CD1c-positive myeloid dendritic cell (primary cell): ENCODE results near the gene FCHSD2.
A peak's percentile ranks its signal among the peaks of the same experiment; 100 is the strongest.
"Not testable (repeated sequence)": the region's sequence is repeated elsewhere in the genome, so short reads cannot be mapped to it uniquely, and the experiment has no call there.

ENCODE experiments used
- DNase-seq: peaks from one replicate; pipeline ENCODE4 v3.0.0-alpha.2; 2016; ENCODE audit errors: extremely low spot score

Gene FCHSD2

DNA sequence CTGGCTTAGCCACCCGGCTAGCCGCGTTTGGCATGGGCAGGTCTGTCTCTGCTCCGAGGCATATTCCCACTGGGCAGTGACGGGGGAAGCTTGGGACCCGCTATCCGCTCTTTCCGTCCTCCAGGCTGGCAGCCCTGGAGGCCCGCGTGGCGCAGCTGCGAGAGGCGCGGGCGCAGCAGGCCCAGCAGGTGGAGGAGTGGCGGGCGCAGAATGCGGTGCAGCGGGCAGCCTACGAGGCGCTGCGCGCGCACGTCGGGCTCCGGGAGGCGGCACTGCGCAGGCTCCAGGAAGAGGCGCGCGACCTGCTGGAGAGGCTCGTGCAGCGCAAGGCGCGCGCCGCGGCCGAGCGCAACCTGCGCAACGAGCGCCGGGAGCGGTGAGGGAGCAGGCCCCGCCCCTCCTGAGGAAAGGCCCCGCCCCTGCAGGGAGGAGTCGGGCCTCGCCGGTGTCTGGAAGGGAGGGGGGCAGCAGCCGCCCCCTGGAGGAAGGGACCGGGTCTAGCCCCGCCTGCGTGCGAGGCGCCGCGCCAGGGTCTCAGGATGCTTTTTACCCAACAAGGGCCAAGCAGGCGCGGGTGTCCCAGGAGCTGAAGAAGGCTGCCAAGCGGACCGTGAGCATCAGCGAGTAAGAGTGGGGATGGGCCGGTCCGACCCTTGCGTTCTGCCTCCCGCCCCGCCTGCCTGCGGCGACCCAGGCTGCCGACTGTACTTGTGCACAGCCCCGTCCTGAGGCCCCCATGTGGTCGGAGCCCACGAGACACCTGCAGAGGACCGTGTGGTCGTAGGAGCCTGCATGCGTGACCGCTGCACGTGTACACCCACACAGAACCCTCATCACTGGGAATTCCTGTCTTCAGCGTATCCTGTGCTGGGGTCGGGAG, 320.0 kb downstream of the FCHSD2 start:
- DNase-seq, result peak; percentile 68

DNA sequence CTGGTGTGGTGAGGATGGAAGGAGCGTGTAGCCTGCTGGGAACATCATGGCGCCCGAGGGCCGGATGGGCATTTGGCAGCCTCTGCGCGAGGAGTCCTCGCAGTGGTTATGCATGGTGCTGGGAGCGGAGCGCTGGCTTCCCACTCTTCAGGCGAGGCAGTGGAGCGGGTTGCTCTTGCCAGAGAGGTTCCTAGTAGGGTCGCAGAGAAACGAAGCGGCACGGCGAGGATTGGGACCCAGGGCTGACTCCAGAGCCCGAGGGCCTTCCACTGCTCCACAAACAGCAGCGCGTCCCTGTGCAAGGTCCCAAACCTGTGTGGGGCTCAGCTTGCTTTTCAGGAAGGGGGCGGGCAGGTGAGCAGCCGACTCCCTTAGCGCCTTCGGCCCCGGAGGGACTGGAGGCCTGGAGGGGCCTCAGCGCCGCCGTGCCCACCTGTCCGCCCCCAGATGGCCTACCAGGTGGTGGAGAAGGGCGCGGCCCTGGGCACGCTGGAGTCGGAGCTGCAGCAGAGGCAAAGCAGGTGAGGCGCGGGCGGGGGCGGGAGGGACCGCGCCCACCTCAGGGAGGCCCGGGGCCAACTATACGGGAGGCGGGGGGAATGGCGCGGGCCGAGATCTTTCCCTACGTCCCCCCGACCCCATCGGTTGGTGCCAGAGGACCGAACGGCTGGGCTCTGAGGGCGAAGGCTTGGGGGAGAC, 320.7 kb downstream of the FCHSD2 start:
- DNase-seq, result no peak

DNA sequence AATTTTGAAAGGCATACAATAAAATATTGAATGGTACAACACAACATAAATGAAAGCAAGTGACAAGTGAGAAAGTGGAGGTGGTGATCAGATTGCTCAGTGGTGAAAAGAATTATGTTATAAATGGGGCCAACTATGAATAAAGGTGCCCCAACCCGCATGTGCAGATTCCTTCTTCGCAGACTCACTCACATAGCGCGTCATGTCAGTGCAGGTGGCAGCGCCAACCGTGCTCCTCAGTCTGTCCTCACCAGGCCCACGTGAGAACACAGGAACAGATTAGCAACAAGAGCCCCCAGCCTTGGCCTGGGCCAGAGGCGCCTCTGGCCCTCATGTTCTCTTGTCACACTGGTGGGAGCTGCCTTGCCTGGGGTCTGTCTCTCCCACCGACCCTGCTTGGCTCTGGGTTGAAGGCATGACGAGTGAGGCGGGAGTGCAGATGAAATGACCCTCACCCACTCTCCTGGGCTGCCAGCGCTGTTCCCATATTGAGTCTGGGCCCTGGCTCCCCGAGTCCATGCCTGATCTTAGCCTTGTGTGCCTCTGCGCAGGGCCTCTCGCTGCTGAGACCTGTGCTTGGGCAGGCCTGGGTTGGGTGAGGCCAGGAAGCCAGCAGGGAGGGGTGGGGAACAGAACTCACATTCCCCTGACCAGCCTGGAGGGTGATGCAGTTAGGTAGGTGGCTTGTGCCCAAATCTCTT, 321.5 kb downstream of the FCHSD2 start:
- DNase-seq, result no peak

DNA sequence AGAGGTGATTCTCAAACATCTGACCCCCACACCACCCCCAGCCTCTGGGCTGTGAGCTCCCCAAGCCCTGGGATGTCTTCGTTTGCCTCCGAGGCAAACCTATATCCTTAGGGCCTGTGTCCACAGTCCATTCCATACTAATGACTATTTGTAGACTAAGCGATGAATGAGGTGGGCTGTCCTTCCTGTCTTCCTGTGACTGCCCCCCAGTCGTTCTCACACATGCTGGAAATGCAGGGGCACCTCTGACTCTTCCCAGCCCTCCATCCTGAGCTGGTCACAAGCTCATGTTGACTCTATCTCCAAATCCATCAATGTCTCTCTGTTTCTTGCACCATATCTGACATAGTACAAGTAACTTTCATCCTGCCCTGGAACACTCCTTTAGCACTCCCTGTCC, 323.1 kb downstream of the FCHSD2 start:
- DNase-seq, result no peak

DNA sequence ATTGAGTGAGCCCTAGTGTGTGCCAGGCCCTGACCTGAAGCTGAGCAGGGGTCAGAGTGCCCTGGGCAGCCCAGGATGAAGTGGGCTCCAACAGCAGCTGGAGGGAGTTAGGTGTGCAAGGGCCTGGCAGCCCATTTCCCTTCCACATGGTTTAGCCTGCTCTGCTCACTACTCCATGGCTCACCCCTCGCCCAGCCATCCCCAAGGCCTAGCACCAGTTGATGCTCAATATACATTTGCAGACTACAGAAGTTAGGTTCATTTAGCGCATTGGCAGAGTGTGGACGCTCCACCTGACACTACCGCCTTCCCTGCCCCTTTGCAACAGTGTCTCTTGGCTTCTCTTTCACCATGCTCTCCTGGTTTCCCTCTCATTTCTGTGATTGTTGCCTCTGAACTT, 324.2 kb downstream of the FCHSD2 start:
- no peak for DNase-seq

DNA sequence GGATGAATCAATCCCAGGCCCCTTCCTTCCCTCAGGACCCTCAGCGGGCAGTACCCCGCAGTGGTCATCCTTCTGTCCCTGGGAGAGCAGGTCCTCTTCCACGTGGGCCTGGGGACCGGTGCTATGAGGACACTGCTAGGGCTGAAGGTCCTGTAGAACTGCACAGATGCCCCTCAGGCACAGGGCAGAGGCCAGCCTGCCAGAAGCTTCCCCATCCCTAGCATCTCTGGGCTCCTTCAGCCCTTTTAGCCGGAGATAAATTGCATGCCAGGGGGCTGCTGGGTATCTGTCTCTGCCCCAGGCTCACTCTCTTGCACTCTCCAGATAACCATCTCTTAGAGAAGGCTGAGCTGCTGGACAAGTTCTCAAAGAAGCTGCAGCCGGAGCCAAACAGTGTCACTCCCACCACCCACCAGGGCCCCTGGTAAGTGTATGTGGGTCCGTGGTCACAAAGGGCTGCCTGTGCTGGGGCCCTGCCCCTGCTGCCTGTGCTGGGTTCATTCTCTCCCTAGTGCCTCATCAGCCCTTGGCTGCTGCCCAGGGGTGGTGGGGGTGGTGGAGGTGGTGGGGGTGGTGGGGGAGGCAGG, 325.6 kb downstream of the FCHSD2 start:
- no peak for DNase-seq

DNA sequence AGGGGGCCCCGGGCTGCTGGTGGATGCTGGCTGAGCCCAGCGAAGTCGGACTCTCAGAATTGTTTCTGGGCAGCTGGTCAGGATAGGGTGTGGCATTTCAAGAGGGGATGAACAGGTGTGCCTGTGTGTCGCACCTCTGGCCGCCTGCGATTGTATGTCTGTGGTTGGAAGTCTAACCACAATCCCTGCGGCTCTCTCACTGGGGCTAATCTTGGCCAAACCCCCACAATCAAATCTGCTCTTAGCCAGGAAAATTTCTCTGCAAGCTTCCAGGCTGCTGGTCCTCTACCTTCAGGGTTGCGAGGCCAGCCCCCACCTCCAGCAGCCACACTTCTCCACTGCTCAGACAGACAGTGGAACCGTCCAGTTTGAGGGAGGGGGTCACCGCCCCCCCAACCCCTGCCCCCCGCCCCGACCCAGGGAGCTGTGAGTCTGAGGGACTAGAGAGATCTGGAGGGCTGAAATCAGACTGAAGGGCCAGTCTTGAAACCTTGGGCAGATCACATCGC, 327.0 kb downstream of the FCHSD2 start:
- no peak for DNase-seq

DNA sequence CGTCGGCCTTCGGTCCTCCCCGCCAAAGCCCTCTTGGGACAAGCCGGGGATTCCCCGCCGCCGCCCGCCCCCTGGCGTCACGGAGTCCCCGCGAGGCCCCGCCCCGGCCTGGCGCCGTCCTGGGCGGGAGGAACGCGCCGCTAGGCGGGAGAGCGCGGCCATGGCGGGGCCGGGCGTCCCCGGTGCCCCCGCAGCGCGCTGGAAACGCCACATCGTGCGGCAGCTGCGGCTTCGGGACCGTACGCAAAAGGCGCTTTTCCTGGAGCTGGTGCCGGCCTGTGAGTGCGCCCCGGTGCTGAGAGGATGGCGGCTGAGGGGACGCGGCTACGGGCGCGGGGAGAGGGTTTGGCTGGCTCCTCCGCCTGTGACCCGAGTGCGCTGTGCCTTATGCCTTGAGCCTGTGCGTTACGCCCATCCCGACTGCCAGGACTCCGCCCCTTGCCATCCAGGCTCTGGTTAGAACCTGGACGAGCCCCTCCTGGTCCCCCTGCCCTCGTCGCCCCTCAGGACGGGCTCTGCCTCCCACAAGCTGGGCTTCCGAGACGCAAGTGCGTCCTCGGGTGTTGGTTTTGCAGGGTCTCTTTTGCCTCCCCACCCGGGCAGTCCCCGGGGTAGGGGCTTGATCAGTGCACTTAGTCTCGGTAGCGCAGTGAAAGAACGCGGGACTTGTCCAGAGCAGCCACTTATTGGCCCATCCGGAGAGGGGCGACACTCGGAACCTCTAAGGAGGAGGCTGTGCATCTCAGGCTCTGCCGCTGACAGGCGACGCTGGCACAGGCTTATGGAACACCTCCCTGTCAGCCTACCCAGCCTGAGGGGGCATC, 327.6 kb downstream of the FCHSD2 start, which contains the start of gene ATG16L2:
ATG16L2 (plus strand) TSS at position 126 of the 824 bp plus-strand sequence; CDS start at position 161, 35 bp downstream.
- DNase-seq, result peak; percentile 96

DNA sequence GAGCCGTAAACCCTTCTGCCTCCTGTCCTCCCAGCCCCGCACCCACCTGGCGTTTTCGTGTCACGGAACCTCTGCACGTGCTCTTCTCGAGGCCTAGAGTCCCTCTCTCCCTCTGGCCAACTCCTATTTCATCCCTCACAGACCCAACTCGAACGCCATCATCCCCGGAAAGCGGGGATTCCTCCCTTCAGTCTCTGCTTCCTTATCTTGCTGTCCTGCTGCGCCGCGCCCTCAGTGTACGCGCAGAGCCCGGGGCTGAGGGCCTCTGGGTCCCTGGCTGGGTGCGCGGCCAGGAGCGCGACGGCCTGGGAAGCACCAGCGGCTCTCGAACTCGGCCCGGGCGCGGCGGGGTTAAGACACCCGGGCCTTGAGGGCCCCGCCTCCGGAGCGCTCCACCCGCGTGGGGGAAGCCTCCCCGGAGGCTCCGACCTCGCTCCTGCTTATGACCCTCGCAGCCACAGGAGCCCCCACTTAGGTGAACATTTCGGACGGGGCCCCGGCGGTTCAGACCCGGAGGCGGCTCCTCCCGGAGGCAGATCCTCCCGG, 328.3 kb downstream of the FCHSD2 start:
- no peak for DNase-seq

DNA sequence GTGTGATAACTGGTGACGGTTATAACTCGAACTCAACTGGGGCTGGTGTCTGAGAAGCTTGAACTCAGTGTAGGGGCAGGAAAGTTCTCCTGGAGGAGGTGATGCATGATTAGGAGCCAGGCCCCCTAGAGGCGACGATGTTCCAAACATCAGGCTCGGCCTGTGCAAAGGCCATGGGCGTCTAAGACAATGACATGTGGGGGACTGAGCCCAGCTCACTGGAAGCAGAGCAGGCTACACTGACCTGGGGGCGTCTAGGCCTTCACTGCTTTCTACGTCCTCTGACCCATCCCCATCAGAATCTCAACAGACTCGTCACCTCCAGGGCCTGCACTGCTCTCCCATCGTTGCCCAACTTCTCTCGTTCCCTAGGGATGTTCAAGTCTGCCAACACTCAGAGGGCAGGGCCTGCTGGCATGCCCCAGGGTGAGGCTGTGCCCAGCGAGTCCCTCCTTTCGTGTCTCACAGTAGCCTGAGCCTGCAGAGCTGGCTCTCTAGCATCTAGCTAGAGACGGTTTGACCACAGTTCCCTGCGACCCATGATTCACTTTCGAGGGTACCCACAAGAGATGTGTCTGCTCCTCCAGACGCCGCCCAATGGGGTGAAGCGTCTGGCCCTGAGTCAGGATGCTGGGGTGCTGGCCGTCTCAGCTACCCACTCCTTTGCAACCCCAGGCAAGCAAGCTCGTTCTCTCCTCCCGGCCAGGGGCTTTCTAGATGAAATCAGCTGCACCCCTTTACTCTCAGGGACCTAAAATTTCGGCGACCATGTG, 329.0 kb downstream of the FCHSD2 start:
- DNase-seq, result peak; percentile 76

DNA sequence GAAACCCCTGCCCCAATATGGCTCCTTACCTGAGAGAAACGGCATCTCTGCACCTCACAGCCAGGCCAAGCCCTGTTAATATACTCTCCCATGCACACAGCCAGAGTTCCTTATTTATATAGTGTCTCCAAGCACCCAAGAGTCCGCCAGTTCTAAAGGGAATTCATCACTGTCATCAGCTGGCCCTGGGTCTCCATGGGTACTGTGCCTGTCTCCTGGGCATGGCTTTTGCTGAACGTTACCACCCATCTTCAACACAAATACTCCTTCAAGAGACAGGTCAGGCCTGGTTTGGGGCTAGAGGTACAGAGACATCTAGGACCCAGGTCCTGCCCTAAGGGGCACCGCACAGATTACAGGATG, 329.5 kb downstream of the FCHSD2 start:
- DNase-seq, result peak; percentile 58

DNA sequence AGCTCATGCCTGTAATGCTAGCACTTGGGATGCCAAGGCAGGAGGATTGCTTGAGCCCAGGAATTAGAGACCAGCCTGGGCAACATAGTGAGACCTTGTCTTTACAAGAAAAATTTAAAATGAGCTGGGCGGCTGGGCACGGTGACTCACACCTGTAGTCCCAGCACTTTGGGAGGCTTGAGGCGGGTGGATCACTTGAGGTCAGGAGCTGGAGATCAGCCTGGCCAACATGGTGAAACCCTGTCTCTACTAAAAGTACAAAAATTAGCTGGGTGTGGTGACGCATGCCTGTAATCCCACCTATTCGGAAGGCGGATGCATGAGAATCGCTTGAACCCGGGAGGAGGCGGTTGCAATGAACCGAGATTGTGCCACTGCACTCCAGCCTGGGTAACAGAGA, 330.4 kb downstream of the FCHSD2 start:
- DNase-seq, result not testable (repeated sequence)

DNA sequence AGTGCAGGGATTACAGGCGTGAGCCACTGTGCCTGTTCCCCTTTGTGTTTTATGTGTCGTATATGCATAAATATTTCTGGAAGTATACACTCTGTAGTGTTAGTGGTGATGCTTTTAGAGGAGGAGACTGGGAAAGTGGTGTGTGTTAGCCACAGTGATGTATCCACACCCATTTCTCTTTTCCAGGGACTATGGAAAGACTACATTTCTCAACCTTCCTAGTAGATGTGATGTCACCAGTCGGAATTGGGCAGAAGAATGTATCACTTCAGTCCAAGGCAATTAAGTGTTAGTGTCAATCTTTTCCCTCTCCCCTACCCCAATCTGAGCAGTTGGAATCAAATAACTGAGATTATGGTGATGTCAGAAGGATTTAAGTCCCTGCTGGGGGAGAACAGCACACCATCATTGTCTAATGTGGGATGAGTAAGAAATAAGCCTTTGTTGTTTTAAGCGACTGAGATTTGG, 333.8 kb downstream of the FCHSD2 start:
- peak; percentile 78 for DNase-seq

DNA sequence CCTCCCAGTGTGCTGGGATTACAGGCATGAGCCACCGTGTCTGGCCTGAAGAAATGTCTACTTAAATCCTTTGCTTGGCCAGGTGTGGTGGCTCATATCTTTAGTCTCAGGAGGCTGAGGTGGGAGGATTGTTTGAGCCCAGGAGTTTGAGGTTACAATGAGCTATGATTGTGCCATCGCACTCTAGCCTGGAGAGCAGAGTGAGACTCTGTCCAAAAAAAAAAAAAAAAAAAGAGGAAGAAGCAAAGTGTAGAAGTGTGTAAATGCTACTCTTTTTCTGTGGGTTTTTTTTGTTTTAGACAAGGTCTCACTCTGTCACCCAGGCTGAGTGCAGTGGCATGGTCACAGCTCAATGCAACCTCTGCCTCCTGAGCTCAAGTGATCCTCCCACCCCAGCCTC, 334.3 kb downstream of the FCHSD2 start:
- DNase-seq, result peak; percentile 77

DNA sequence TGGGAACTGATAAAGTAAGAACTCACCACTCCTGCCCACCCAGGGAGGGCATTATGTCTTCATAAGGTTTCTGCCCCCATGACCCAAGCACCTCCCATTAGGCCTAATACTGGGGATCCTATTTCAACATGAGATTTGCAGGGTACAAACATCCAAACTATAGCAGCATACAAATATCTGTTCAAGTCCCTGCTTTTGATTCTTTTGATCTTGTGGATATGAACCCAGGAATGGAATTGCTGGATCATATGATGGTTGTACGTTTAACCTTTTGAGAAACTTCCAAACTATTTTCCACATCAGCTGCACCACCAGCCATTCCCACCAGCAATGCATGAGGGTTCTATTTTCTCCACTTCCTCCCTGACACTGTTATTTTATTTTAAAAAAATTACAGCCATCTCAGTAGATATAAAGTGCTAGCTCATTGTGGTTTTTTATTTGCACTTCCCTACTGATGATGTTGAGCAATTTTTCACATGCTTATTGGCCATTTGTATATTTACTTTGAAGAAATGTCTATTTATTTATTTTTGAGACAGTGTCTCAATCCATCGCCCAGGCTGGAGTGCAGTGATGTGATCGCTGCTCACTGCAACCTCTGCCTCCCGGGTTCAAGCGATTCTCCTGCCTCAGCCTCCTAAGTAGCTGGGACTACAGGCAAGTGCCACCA, 335.0 kb downstream of the FCHSD2 start:
- peak; percentile 89 for DNase-seq

DNA sequence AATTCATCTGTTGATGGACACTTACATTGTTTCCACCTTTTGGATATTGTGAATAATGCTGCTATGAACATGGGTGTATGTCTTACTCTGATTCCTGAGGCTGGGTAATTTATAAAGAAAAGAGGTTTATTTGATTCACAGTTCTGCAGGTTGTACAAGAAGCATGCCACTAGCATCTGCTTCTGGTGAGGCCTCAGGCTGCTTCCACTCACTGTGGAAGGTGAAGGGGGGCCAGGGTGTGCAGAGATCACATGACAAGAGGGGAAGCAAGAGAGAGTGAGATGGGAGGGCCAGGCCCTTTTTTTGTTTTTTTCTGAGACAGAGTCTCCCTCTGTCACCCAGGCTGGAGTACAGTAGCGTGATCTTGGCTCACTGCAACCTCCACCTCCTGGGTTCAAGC, 335.7 kb downstream of the FCHSD2 start:
- not testable (repeated sequence) for DNase-seq

DNA sequence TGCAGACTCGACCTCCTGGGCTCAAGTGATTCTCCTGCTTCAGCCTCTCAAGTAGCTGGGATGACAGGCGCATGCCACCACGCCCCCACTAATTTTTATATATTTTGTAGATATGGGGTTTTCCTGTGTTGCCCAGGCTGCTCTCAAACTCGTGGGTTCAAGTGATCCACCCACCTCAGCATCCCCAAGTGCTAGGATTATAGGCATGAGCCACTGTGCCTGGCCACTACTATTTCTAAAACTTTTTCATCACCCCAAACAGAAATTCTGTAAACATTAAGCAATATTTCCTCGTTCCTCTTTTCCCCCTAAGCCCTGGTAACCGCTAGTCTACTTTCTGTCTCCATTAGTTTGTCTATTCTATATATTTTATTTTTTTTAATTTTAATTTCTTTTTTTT, 336.9 kb downstream of the FCHSD2 start:
- DNase-seq, result peak; percentile 87

DNA sequence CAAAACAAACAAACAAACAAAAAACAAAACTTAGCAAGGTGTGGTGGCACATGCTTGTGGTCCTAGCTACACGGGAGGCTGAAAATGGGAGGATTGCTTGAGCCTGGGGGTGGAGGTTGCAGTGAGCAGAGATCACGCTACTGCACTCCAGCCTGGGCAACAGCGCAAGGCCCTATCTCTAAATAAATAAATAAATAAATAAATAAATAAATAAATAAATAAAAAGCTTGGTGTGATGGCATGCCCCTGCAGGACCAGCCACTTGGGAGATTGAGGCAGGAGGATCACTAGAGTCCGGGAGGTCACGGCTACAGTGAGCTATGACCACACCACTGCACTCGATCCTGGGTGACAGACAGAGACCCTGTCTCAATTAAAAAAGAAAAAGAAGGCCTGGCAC, 339.3 kb downstream of the FCHSD2 start:
- no peak for DNase-seq

DNA sequence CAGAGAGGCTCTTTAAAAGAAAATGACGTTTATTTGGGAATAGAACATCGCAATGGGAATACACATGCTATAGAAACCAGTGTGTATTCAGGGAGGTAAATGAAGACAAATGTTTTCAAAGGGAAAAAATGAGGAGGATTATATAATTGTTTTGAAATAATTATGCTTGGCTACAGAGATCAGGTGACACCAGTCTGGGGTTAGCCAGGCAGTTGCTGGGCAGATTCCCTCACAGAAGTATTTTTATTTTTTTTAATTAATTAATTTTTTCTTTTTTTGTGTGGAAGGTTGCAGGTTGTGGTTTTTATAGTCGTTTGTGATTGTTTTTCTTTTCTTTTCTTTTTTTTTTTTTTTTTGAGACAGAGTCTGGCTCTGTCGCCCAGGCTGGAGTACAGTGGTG, 342.7 kb downstream of the FCHSD2 start:
- DNase-seq, result no peak
